ENCODE measurements around the gene HSPA4. TPM values are rescaled to one million over a fixed set of nuclear protein-coding genes. Genes with fewer than 3 reads are reported as not detected.

Gene HSPA4
- total RNA-seq, 2 donors from 2014 or later: 21.8 to 26.2 TPM

DNA sequence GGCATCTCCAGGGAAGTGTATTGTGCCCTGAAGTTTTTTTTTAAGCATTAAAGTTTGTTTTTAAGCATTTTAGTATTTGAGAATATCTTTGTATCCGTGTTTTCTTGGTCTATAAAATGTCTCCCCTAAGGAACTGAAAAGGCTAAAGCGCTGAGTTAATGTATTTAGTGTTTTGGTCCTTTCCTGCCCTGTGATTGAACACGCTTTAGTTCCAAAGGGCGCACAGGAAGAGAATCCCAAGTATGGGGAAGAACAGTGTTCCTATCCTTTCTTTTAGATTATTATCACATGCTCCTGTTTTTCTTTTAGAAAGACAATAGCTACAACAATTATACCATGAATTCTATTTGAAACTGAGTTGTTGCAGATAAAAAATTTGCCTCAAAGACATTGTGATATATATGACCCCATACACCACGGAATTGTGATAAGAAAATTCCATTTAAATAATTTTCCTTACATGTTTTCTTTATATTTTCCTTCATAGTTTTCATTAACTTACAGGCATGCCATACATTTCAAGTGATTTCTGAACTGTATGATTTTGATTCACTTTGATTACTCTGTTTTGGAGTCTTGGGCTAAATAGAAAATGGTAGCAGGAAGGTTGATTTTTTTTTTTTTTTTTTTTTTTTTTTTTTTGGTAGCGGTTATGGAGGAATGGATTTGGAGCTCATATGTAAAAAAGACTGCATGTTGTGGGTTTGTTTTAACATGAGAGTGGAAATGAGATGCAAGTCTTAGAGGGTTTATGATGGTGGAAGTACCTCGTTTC, 3.1 kb downstream of the HSPA4 start:
- no peaks in the 10 kb centered on the region for H3K27me3 ChIP-seq
- TF ChIP-seq, protein P1, sequence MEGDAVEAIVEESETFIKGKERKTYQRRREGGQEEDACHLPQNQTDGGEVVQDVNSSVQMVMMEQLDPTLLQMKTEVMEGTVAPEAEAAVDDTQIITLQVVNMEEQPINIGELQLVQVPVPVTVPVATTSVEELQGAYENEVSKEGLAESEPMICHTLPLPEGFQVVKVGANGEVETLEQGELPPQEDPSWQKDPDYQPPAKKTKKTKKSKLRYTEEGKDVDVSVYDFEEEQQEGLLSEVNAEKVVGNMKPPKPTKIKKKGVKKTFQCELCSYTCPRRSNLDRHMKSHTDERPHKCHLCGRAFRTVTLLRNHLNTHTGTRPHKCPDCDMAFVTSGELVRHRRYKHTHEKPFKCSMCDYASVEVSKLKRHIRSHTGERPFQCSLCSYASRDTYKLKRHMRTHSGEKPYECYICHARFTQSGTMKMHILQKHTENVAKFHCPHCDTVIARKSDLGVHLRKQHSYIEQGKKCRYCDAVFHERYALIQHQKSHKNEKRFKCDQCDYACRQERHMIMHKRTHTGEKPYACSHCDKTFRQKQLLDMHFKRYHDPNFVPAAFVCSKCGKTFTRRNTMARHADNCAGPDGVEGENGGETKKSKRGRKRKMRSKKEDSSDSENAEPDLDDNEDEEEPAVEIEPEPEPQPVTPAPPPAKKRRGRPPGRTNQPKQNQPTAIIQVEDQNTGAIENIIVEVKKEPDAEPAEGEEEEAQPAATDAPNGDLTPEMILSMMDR (IDR thresholded peaks at IDR 0.05): no peak
- TF ChIP-seq POLR2A (IDR thresholded peaks at IDR 0.05): no peak
- no peaks in the 10 kb centered on the region for H3K9me3 ChIP-seq
- H3K36me3 ChIP-seq (replicated peaks in 1 of 2; ENCODE audit: insufficient read depth in 1 of 2, low read depth in 2 of 2): no peaks in the 10 kb centered on the region
- ATAC-seq (no peak), DNase-seq (no peak)
- 89 to 93% methylated on average over 7 of the region's 7 CpGs for WGBS, 2 donors
- intact Hi-C loops (cut with DNase I): no loop called here
- no peak overlapping the region for H3K4me3 ChIP-seq
- peaks cover 31% of the 10 kb centered on the region for H3K4me1 ChIP-seq
- H3K27ac ChIP-seq: no peak overlapping the region

DNA sequence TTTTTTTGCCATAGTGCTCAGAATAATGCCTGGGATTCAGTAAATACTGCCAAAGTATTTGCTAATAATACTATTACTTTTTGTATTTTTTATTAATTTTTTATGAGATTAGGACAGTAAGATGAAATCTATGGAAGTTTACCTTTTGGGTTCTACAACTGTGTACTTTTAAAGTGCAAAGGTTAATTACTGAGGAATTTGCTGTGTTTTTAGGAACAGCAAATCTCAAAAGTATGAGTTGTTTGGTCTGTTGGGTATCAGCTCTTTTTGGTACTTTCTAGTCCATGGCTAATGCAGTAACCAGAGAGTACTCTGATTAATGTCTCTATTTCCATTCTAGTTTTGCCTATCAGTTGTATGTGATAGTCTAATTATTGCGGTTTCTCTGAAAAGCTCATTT, 5.1 kb downstream of the HSPA4 start:
- intact Hi-C loops (cut with DNase I): no loop called here
- H3K27ac ChIP-seq: no peak overlapping the region
- TF ChIP-seq, protein P1 (IDR thresholded peaks at IDR 0.05): no peak
- no peak for TF ChIP-seq POLR2A (IDR thresholded peaks at IDR 0.05)
- H3K36me3 ChIP-seq (replicated peaks in 1 of 2; ENCODE audit: insufficient read depth in 1 of 2, low read depth in 2 of 2): no peaks in the 10 kb centered on the region
- no peaks in the 10 kb centered on the region for H3K27me3 ChIP-seq
- H3K4me3 ChIP-seq: no peak overlapping the region
- peaks cover 24% of the 10 kb centered on the region for H3K4me1 ChIP-seq
- no peak for DNase-seq
- H3K9me3 ChIP-seq: no peaks in the 10 kb centered on the region
- no peak for ATAC-seq
- WGBS, 2 donors: 91 to 100% methylated on average over 1 of the region's 1 CpG

DNA sequence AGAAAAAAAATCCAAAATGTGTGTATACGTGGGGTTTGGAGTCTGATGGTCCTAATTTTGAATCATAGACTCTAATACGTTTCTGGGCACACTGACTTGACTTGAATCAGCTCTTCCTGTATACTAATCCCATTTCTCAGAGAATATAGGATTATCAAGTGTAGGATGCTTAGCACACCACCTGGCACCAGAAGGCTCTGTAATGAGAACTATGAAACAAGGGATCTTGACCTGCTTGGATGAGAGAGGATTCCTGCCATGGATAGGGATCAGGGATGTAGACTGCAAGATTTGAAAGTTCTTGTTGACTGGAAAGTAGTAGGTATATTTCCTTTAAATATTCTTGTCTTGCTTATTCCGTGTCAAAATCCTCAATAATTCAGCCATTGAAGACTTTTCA, 7.8 kb downstream of the HSPA4 start:
- intact Hi-C loops (cut with DNase I): no loop called here

DNA sequence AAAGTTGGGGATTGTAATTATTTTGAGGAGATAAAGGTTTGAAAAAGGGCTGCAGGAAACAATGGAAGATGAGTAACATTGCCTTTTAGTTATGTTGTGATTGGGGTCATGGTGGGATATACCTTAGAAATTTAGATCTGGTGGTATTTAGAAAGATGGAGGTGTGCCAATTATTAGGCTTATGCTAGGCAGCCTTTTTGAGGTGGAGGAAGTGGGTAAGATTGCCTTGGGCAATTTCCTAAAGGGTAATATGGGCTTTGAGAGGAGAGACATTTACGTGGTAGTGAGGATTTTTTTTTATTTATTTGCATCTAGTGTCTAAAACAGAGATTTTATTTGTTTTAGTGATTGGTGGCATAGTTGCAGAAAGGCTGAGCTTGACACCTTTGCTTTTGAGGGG, 10.5 kb downstream of the HSPA4 start:
- WGBS, 2 donors: 52 to 53% methylated on average over 1 of the region's 1 CpG
- intact Hi-C loops (cut with DNase I): no loop called here
- DNase-seq: no peak

More for the DNA sequence above, 7.8 kb downstream of the HSPA4 start:
- 66 to 86% methylated on average over 3 of the region's 3 CpGs for WGBS, 2 donors
- DNase-seq (no peak), ATAC-seq (no peak)
- no peaks in the 10 kb centered on the region for H3K36me3 ChIP-seq (replicated peaks in 1 of 2; ENCODE audit: insufficient read depth in 1 of 2, low read depth in 2 of 2)
- peaks cover 17% of the 10 kb centered on the region for H3K4me1 ChIP-seq
- TF ChIP-seq POLR2A (IDR thresholded peaks at IDR 0.05): no peak
- TF ChIP-seq, protein P1 (IDR thresholded peaks at IDR 0.05): no peak
- no peaks in the 10 kb centered on the region for H3K27me3 ChIP-seq
- no peaks in the 10 kb centered on the region for H3K9me3 ChIP-seq
- H3K4me3 ChIP-seq: no peak overlapping the region
- H3K27ac ChIP-seq: no peak overlapping the region

More for the DNA sequence above, 10.5 kb downstream of the HSPA4 start:
- TF ChIP-seq, protein P1 (IDR thresholded peaks at IDR 0.05): no peak
- no peak for TF ChIP-seq POLR2A (IDR thresholded peaks at IDR 0.05)
- H3K4me1 ChIP-seq: peaks cover 13% of the 10 kb centered on the region
- no peak overlapping the region for H3K4me3 ChIP-seq
- no peaks in the 10 kb centered on the region for H3K36me3 ChIP-seq (replicated peaks in 1 of 2; ENCODE audit: insufficient read depth in 1 of 2, low read depth in 2 of 2)
- ATAC-seq: no peak
- H3K27ac ChIP-seq: no peak overlapping the region
- H3K9me3 ChIP-seq: no peaks in the 10 kb centered on the region
- no peaks in the 10 kb centered on the region for H3K27me3 ChIP-seq
